Measurements from ENCODE around the gene GLIS2. TPM values are rescaled to one million over a fixed set of nuclear protein-coding genes. Genes with fewer than 3 reads are reported as not detected.
A peak's percentile ranks its signal among the peaks of the same experiment; 100 is the strongest.

GLIS2 gene
- total RNA-seq, 1 experiment from 2014 or later = 22.1 TPM

DNA sequence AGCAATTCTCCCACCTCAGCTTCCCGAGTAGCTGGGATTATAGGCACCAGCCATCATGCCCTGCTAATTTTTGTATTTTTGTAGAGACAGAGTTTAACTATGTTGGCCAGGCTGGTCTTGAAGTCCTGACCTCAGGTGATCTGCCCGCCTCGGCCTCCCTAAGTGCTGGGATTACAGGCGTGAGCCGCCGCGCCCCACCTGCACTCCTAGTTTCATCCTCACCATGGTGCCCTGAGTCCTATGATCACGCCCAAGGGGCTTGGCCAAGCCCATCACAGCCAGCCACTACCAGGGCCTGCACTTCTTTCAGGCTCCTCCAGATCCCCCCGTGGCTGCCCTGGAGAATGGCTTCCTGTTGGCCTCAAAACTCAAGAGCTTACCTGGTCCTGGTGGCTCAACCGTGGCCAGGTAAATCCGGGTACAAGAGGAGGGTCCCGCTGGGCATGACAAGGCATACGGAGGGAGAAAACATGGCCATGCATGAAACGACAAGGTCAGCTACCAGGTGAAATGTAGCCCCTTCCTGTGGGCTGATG is 22.6 kb upstream of the GLIS2 start:
- H3K36me3 Mint-ChIP-seq (ENCODE audit: insufficient read depth, unreplicated experiment) = peaks cover 6% of the 10 kb centered on the region
- H3K9me3 Mint-ChIP-seq (ENCODE audit: low read depth, unreplicated experiment) = no peaks in the 10 kb centered on the region
- intact Hi-C loops (cut with micrococcal nuclease; ENCODE audit: unreplicated experiment) = no loop called here
- H3K27me3 Mint-ChIP-seq (ENCODE audit: unreplicated experiment) = no peaks in the 10 kb centered on the region
- no peak for TF ChIP-seq CTCF (IDR thresholded peaks at IDR 0.05; ENCODE audit: unreplicated experiment)
- no TSS peak for BruUV-seq (replicated peaks)
- no peak for DNase-seq
- peak overlapping the region; percentile 57 for H3K4me3 Mint-ChIP-seq (ENCODE audit: low read depth, unreplicated experiment)
- CTCF ChIA-PET = interaction anchor here (0.6 to 1.7 kb wide), 4 partner anchors 16 to 1270 kb away, joined by 3 to 9 read pairs (median 3); partner anchors contain the start of genes HCFC1R1 and PAM16
- H3K27ac Mint-ChIP-seq (ENCODE audit: unreplicated experiment) = peak overlapping the region; percentile 51
- peaks cover 34% of the 10 kb centered on the region for H3K4me1 Mint-ChIP-seq (ENCODE audit: low read depth, unreplicated experiment)

DNA sequence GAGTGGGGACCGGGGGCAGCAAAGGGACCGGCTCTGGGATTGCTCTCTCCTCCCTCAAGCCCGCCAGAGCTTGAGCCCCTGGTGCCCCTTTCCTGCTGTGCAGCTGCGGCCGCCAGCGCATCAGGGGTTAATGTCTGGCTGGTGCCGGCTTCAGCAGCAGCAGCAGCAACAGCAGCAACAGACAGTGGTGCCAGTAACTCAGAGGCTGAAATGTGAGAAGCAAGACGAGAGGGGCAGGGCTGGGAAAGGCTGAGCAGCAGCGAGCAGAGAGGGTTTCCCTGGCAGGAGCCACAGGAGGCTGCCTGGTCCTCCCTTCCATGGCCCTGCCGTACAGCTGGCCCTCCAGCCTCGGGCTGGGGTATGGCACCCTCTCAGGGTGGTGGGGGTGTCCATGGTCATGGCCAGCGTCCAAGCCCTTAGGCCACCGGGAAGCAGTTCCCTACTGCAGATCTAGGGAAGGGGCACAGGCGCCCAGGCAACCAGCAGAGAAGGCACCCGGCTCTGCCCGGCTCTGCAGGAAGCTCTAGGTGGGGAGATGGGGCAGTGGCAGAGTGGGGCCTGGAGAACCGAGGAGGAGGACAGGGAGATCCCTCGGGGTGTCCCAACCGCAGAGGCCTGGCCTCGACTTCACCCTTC is 21.9 kb upstream of the GLIS2 start:
- Mint-ChIP-seq H3K4me3 (ENCODE audit: low read depth, unreplicated experiment) (peak overlapping the region; percentile 57), H3K9me3 (ENCODE audit: low read depth, unreplicated experiment) (no peaks in the 10 kb centered on the region), H3K27me3 (ENCODE audit: unreplicated experiment) (no peaks in the 10 kb centered on the region), H3K27ac (ENCODE audit: unreplicated experiment) (peak overlapping the region; percentile 51), H3K36me3 (ENCODE audit: insufficient read depth, unreplicated experiment) (peaks cover 8% of the 10 kb centered on the region), H3K4me1 (ENCODE audit: low read depth, unreplicated experiment) (peaks cover 39% of the 10 kb centered on the region)
- peak; percentile 63 for DNase-seq
- intact Hi-C loops (cut with micrococcal nuclease; ENCODE audit: unreplicated experiment) = no loop called here
- CTCF ChIA-PET = interaction anchor here (1.1 to 1.7 kb wide), 3 partner anchors 16 to 57 kb away, joined by 3 read pairs; partner anchors contain the start of gene PAM16
- no TSS peak for BruUV-seq (replicated peaks)
- no peak for TF ChIP-seq CTCF (IDR thresholded peaks at IDR 0.05; ENCODE audit: unreplicated experiment)

DNA sequence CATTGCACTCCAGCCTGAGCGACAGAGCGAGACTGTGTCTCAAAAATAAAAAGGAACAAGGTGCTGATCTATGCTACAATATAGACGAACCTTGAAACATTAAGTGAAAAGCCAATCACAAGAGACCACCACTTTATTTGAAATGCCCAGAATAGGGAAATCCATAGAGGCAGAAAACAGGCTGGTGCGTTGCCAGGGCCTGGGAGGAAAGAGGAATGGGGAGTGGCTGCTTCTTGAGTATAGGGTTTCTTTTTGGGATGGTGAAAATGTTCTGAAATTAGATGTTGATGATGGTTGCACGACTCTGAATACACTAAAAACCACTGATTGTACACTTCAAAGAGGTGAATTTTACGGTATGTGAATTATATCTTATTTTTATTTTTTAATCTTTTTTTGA is 20.3 kb upstream of the GLIS2 start:
- Mint-ChIP-seq H3K4me3 (ENCODE audit: low read depth, unreplicated experiment) (no peak overlapping the region), H3K4me1 (ENCODE audit: low read depth, unreplicated experiment) (peaks cover 44% of the 10 kb centered on the region), H3K27me3 (ENCODE audit: unreplicated experiment) (no peaks in the 10 kb centered on the region), H3K36me3 (ENCODE audit: insufficient read depth, unreplicated experiment) (peaks cover 15% of the 10 kb centered on the region), H3K27ac (ENCODE audit: unreplicated experiment) (no peak overlapping the region), H3K9me3 (ENCODE audit: low read depth, unreplicated experiment) (no peaks in the 10 kb centered on the region)
- BruUV-seq (replicated peaks) = no TSS peak
- CTCF ChIA-PET = no interaction called here
- TF ChIP-seq CTCF (IDR thresholded peaks at IDR 0.05; ENCODE audit: unreplicated experiment) = no peak
- intact Hi-C loops (cut with micrococcal nuclease; ENCODE audit: unreplicated experiment) = no loop called here
- no peak for DNase-seq

DNA sequence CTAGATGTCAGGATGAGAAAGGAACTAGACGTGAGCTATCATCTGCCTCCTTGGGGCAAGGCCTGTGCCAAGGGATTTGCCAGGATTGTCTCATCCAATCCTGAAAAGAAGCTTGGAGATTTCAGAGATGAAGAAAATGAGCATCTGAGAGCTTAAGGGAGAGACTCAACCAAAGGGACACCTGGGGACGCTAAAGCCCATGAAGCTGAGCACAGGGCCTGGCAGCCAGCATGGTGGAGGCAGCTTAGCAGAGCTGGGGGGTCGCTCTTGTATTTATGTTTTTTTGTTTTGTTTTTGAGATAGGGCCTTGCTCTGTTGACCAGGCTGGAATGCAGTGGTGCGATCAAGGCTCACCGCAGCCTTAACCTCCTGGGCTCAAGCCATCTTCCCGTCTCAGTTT is 18.4 kb upstream of the GLIS2 start:
- Mint-ChIP-seq H3K9me3 (ENCODE audit: low read depth, unreplicated experiment) (no peaks in the 10 kb centered on the region), H3K4me3 (ENCODE audit: low read depth, unreplicated experiment) (no peak overlapping the region), H3K4me1 (ENCODE audit: low read depth, unreplicated experiment) (peaks cover 35% of the 10 kb centered on the region), H3K27ac (ENCODE audit: unreplicated experiment) (peak overlapping the region; percentile 50), H3K27me3 (ENCODE audit: unreplicated experiment) (no peaks in the 10 kb centered on the region), H3K36me3 (ENCODE audit: insufficient read depth, unreplicated experiment) (peaks cover 14% of the 10 kb centered on the region)
- DNase-seq = no peak
- no peak for TF ChIP-seq CTCF (IDR thresholded peaks at IDR 0.05; ENCODE audit: unreplicated experiment)
- CTCF ChIA-PET = interaction anchor here (0.6 to 3.1 kb wide), 6 partner anchors 9 to 216 kb away, joined by 3 to 9 read pairs (median 7); no protein-coding TSS in a partner anchor
- intact Hi-C loops (cut with micrococcal nuclease; ENCODE audit: unreplicated experiment) = no loop called here
- no TSS peak for BruUV-seq (replicated peaks)
